Breast epithelium (tissue), 3 donors: ENCODE measurements around the gene SYTL3.

Source experiments
- POLR2AphosphoS5 ChIP-seq, 3 donors: sonication (generic); formaldehyde crosslinking; IDR thresholded peaks; one replicate each; pipeline ENCODE4 v1.6.1; 2017; ENCODE audit warnings: antibody characterized with exemption in 3 of 3
- TF ChIP-seq, protein P1 (sequence below), 3 donors: fragments of 450-650 bp; IDR thresholded peaks; one replicate each; pipeline ENCODE4 v1.5.1; 2016 to 2017; ENCODE audit warnings: antibody characterized with exemption in 3 of 3, mild to moderate bottlenecking in 3 of 3, moderate library complexity in 3 of 3

DNA sequence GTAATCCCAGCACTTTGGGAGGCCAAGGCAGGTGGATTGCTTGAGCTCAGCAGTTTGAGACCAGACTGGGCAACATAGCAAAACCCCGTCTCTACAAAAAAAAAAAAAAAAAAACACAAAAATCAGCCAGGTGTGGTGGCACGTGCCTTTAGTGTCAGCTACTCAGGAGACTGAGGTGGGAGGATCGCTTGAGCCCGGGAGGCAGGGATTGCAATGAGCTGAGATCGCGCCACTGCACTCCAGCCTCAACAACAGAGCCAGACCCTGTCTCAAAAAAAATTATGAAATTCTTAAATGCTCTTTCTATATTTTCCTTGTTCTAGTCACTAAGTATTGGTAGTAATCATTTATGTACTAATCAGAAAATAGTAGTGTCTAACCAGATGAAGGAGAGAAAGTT is 30.6 kb downstream of the SYTL3 start:
- TF ChIP-seq, protein P1, sequence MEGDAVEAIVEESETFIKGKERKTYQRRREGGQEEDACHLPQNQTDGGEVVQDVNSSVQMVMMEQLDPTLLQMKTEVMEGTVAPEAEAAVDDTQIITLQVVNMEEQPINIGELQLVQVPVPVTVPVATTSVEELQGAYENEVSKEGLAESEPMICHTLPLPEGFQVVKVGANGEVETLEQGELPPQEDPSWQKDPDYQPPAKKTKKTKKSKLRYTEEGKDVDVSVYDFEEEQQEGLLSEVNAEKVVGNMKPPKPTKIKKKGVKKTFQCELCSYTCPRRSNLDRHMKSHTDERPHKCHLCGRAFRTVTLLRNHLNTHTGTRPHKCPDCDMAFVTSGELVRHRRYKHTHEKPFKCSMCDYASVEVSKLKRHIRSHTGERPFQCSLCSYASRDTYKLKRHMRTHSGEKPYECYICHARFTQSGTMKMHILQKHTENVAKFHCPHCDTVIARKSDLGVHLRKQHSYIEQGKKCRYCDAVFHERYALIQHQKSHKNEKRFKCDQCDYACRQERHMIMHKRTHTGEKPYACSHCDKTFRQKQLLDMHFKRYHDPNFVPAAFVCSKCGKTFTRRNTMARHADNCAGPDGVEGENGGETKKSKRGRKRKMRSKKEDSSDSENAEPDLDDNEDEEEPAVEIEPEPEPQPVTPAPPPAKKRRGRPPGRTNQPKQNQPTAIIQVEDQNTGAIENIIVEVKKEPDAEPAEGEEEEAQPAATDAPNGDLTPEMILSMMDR (IDR thresholded peaks at IDR 0.05) = no peak
- no peak for TF ChIP-seq POLR2AphosphoS5 (IDR thresholded peaks at IDR 0.05)
